Right ventricle myocardium inferior (tissue), 1 donor: ENCODE data around the gene USP7. TPM values are rescaled to one million over a fixed set of nuclear protein-coding genes. Genes with fewer than 3 reads are reported as not detected.
A peak's percentile ranks its signal among the peaks of the same experiment; 100 is the strongest.

Experiments
- ATAC-seq: fragments of 200-7000 bp; cut with Tn5 transposase; one replicate; pipeline ENCODE4 v1.9.1; 2020; ENCODE audit warnings: mild to moderate bottlenecking, moderate library complexity
- DNase-seq: peaks from one replicate; pipeline ENCODE4 v3.0.0; 2021; ENCODE audit errors: missing footprints
- intact Hi-C: fragments of 100-400 bp; cut with DNase I; formaldehyde crosslinking; loops from one replicate; pipeline ENCODE4 v1.11.0; 2022
- total RNA-seq: library from RNA; stranded (reverse); fragmentation: NEBNext Ultra II Directional; extraction: Animal tissue kit (Norgen Biotek cat#: 25700); gene quantifications from one replicate; pipeline ENCODE4 v1.2.1, GENCODE V29; 2021
- donor health status: DM: no; HTN: yes; CAD: no; lungs with severe emphysema.

USP7 gene
- total RNA-seq, 1 donor from 2014 or later = 61.6 TPM

GRCh38 chr16:8958344-8959167 is 5.2 kb downstream of the USP7 start:
- ATAC-seq (peak; percentile 56), DNase-seq (no peak)
- intact Hi-C loops = no loop called here

- no peak for ATAC-seq
- intact Hi-C loops = no loop called here
- DNase-seq = no peak
Observed at GRCh38 chr16:8957509-8958157, 6.1 kb downstream of the USP7 start.

GRCh38 chr16:8957063-8957397 is 6.7 kb downstream of the USP7 start:
- peak; percentile 9 for ATAC-seq
- intact Hi-C loops = no loop called here
- DNase-seq = no peak

GRCh38 chr16:8956265-8957062 is 7.2 kb downstream of the USP7 start:
- DNase-seq (no peak), ATAC-seq (peak; percentile 41)
- intact Hi-C loops = no loop called here

GRCh38 chr16:8955828-8956227 is 7.9 kb downstream of the USP7 start:
- ATAC-seq (no peak), DNase-seq (no peak)
- intact Hi-C loops = no loop called here

GRCh38 chr16:8953064-8953463 is 10.6 kb downstream of the USP7 start:
- ATAC-seq = no peak
- intact Hi-C loops = no loop called here
- no peak for DNase-seq

- intact Hi-C loops = no loop called here
- DNase-seq = no peak
- ATAC-seq = no peak
Observed at GRCh38 chr16:8952281-8952751, 11.4 kb downstream of the USP7 start.

- DNase-seq (no peak), ATAC-seq (no peak)
- intact Hi-C loops = no loop called here
Observed at GRCh38 chr16:8951447-8952280, 12.0 kb downstream of the USP7 start.

GRCh38 chr16:8950580-8951077 is 13.1 kb downstream of the USP7 start:
- intact Hi-C loops = no loop called here
- ATAC-seq (peak; percentile 32), DNase-seq (no peak)

- intact Hi-C loops = no loop called here
- DNase-seq = no peak
- no peak for ATAC-seq
Observed at GRCh38 chr16:8949536-8950418, 13.9 kb downstream of the USP7 start.

GRCh38 chr16:8948831-8949230 is 14.9 kb downstream of the USP7 start:
- ATAC-seq (no peak), DNase-seq (no peak)
- intact Hi-C loops = no loop called here

- no peak for DNase-seq
- intact Hi-C loops = no loop called here
- no peak for ATAC-seq
Observed at GRCh38 chr16:8948069-8948593, 15.6 kb downstream of the USP7 start.

- intact Hi-C loops = no loop called here
- ATAC-seq (no peak), DNase-seq (no peak)
Observed at GRCh38 chr16:8946544-8946943, 17.2 kb downstream of the USP7 start.

- intact Hi-C loops = no loop called here
- ATAC-seq = no peak
- DNase-seq = no peak
Observed at GRCh38 chr16:8945626-8946296, 17.9 kb downstream of the USP7 start.

- DNase-seq = no peak
- intact Hi-C loops = no loop called here
- no peak for ATAC-seq
Observed at GRCh38 chr16:8943966-8944759, 19.5 kb downstream of the USP7 start.
